GM19193 (cell line): ENCODE measurements around the gene GRM4.

Experiments
- POLR2A ChIP-seq: IDR thresholded peaks from 4 replicates; pipeline ENCODE4 v1.6.1; 2011; ENCODE audit not compliant: insufficient read depth, insufficient read length; ENCODE audit errors: extremely low read depth

Gene GRM4

DNA sequence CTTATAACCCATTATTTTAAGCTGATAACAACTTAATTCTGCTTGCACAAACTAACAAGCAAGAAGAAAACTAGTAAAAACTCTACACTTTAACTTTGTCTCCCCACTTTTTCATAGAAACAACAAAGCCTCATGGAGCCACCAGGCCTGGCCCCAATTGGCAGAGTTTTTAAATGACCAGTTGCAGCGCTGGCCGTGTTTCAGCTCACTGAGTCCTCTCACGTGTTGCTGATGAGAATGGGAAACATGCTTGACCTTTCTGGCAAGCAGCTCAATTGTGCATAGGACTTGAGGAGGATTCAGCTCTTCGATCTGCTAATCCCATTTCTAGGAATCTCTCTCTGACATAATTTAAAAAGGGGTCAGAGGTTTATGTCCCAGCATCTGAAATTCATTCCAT is 24.5 kb upstream of the GRM4 start:
- TF ChIP-seq POLR2A = no peak

DNA sequence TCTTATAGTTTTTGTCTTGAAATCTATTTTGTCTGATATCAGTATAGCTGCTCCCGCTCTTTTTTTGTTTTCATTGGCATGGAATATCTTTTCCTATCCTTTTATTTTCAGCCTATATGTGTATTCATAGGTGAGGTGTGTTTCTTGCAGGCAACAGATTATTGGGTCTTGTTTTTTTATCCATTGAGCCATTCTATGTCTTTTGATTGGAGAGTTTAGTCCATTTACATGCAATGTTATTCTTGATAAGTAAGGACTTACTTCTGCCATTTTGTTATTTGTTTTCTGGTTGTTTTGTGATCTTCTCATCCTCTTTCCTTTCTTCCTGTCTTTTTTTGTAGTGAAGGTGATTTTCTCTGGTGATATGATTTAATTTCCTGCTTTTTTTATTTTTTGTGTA is 24.0 kb upstream of the GRM4 start:
- no peak for TF ChIP-seq POLR2A

DNA sequence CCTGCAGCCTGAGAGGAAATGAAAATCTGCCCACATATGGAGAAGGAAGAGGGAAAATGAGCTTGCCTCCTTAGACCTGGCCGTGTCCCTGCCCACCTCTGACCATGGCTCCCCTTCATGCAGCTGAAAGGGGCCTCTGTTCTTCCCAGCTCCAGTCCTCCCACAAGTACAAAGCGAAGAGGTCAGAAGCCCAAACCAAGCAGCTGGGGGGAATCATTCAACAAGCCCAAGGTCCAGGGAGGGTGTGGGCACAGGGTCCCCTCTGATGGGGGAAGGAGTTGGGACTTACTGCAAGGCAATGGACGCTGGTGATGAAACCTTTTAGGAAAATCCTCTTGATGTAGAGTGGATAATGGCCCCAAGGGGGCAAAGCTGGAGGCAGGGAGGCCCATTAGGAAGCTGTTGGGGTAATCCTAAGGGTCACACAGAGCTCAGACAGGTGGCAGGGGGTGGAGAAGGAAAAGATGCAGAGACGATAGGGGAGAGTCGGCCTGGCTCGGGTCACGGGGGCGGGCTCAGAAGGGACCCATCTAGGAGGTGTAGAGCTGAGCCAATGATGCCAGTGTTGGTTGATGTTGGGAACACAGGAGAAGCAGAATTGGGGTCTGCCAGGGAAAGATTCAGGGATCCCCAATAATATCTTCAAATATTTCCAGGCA is 16.1 kb upstream of the GRM4 start:
- no peak for TF ChIP-seq POLR2A

DNA sequence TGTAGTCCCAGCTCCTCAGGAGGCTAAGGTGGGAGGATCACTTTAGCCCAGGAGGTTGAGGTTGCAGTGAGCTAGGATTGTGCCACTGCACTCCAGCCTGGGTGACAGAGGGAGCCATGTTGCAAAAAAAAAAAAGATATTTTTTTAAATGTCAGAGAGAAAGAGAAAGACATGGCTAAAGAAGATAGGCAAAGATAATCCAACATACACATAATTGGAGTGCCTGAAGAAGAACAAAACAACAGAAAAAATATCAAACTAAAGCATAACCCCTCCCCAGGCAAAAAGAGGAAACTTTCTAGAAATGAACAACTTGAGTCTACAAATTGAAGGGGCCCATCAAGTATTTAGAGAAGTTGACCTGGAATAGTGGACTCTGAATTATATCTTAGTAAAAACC is 14.0 kb upstream of the GRM4 start:
- TF ChIP-seq POLR2A = no peak

DNA sequence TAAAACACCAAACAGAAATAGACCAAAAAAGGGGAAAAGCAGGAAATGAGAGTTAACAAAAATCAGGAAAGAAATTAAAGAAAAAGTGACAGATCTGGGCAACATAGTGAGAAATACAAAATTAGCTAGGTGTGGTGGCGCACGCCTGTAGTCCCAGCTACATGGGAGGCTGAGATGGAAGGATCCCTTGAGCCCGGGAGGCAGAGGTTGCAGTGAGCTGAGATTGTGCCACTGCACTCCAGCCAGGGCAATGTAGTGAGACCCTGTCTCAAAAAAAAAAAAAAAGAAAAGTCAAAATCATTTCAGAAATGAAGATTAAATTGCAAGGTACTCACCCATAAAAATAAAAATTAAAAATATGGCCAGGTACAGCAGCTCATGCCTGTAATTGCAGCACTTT is 13.0 kb upstream of the GRM4 start:
- TF ChIP-seq POLR2A = no peak

DNA sequence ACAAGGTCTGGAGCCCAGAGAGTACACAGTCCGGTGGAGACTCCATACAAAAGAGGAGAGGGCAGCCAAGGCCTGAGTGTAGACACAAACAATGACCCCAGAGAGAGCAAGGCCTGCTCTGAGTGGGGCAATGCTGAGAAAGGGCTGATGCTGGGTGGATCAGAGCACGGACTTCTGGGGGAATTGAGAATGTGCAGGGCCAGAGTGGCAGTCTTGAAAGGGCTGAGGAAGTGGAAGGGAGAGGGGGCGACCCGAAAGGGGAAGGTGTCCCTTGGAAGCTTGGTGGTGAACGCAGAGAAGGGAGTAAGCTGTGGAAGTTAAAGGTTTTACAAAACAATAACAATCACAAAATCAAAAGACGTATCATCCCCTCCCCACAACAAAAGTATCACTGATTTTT is 12.0 kb upstream of the GRM4 start:
- TF ChIP-seq POLR2A = no peak

DNA sequence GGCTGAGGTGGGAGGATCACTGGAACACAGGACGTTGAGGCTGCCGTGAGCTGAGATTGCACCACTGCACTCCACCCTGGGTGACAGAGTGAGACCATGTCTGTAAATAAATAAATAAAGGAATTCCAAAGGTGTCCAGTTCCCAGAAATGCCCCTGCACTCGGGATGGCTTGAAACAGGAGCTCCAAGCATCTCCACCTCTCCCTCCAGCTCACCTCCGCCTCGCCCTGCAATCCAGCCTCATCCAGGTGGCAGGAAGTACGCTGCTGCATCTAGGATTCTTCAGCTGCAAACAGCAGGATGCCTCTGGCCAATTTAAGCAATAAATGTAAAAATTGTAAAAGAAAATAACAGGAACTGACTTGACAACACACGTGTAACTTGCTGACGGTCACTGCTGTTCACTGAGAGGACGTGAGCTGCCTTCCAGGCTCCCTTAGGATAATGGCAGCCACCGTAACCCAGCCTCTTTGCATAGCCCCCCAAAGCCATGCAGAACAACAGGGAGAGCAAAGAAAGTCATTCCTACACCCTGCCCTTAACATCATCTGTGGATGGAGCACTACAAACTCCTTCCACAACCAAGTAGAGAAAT is 11.4 kb upstream of the GRM4 start:
- TF ChIP-seq POLR2A = no peak

DNA sequence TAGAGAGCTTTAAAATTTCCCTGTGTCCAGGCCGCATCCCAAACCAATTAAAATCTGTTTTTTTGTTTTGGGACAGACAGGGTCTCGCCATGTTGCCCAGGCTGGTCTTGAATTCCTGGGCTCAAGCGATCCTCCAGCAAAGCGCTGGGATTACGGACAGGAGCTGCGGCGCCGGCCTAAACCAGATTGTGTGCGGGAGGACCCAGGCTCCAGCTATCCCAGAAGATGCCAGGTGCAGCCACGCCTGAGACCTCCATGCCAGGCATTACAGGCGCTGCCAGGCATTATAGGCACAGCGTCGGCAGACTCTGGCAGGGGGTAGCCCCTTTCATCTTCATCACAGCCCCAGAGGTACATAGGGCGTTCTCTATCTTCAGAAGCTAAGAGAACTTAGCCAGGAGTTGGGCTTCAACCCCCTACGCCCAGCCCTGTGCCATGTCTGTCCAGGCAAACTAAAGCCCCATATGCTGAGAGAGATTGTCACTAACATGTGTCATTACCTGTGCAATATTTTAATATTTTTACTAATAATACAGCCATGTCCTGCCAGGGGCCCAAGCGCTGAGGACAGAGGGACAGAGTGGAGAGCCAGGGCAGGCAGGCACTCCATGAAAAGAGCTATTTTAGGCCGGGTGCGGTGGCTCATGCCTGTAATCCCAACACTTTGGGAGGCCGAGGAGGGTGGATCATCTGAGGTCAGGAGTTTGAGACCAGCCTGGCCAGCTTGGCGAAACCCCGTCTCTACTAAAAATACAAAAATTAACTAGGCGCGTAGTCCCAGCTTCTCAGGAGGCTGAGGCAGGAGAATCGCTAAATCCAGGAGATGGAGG is 9.8 kb upstream of the GRM4 start:
- no peak for TF ChIP-seq POLR2A

DNA sequence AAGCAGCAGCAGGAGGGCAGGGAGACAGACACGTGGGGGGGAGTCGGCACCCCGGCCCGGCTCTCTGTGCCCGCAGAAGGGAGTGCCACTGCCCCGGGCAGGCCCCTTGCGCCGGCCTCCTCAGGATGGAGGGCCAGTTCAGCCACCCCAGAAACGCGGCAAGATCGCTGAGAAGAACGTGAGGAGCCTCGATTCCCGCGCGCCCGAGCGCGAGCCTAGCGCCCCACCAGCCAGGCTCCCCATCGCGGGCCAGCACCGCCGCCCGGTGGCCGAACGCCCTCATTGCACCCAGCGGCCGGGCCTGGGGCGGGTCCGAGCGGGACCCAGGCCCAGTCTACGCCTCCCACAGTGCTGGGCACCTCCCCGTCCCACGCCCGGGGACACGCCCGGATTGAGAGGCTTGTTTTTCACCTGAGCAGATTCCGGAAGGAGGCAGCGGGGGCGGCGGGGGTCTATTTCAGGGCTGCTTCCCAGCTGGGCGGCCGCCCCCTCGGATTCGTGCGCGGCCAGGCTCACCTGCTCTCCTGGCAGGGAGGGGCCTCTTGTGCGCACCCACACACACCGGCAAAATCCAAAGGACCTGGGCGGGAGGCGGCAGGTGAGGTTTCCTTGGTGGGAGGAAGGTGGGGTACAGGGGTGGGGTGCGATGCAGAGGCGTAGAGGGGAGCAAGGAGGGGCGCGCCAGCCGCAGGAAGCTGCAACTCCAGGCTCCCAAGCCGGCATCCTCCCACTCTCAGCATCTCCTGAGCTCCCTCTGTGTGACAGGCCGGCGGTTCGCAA is 9.0 kb upstream of the GRM4 start:
- TF ChIP-seq POLR2A = no peak

DNA sequence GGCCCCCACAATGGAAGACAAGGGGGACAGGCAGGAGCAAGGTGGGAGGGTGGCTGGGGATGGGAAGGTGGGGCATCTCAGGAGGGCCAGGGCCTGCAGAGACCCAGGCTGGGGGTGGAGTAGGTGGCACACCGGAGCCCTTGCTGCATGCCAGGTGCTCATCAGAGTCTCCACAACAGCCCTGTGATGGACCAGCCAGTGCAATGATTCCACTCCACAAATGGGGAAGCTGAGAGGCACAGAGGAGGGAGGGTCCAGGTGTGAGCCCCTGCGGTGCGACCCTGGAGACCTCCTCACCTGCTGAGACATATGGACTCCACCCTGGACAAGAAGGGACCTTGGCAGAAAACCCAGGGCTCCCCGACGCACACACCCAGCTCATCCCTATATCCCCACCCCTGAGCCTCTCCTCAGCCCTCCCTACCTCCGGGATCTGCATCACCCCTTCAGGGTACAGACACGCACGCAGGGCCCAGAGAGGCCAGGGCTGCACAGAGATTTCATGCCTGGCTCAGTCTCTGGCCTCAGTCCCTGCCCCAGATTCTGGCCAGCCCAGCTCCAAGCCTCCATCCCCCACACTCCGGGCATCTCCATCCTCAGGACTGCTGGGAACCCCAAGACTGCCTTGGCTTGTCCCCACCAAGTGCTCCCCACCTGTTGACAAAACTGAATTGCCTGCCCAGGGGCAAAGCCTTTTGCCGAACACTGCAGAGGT is 7.1 kb upstream of the GRM4 start:
- TF ChIP-seq POLR2A = no peak

DNA sequence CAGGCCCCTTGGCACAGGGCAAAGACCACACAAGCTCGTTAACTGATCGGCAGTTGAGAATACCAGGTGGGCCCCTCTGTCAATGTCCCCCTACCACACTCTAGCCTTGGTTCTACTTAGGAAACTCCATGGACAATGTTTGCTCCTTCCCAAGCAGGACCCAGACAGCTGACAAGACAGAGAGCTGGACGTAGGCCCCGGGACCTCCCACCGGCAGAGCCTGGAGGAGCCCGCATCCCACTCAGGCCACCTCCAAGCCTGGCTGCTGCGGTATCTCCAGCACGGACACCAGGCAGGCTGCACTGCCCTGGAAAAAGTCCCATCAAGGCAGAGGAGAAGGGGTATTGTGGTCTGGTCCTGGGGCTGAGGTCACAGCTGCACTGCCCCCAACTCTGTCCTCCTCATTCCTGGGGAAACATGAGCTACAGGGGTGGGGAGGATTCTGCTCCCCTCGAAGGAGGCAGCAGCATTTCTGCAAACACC is 6.2 kb upstream of the GRM4 start:
- no peak for TF ChIP-seq POLR2A

DNA sequence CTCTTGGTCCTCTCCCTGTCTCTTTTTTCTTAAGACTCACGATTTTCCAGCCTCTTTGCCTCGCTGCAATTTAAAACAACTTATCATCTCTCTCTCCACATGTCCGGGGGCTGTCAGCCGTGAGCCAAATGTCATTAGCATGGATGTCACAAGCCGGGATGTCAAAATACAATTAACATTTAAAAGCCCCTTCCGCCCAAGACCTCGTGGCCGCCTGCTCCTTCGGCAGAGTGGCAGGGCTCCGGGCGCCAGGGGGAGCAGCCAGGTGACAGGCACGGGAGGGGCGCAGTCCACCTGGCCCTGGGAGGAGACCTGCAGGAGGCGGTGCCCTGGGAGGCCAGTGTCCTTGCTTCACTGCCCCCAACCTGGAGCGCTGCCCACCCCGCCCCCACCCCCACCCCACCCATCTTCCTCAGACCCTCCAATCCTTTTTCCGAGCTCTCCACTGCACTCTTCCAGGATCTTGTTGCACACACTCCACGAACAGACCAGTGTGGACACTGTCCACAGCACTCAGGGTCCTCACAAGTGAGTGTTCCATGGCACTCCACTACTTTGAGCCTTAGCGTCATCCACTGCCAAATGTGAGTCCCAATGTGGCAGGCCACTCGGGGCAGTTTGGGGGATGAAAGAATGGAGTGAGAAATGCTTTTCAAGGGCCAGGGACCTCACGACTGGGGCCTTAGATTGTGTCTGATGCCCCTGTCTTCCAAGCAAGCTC is 5.6 kb upstream of the GRM4 start:
- no peak for TF ChIP-seq POLR2A

DNA sequence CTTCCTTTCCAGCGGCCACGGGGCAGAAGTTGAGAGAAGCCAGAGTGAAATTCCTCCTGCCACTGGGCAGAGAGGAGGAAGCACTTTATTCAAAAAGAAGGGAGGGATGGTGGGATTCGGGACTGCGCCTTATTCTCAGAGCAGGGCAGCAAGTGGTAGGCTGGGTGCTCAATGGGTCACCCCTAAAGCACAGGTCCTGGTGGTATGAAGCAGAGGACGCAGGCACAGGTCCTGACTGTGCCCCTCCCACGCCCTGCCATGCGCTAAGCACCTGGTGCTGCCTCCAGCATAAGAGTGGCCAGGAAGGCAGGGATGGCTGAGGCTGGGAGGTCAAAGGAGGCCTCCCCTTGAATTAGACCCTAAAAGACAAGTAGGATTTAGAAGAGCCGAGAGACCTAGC is 4.9 kb upstream of the GRM4 start:
- no peak for TF ChIP-seq POLR2A
